Measurements from ENCODE around the gene PCK1.

- TF ChIP-seq CTCF (conservative IDR thresholded peaks at IDR 0.05) = peak; percentile 98
- TF ChIP-seq EZH2 (IDR thresholded peaks at IDR 0.05; ENCODE audit: low read depth) = no peak
Observed at GRCh38 chr20:57594092-57594951, 33.4 kb downstream of the PCK1 start.

All from PC-9 (cell line).